KG1 (cell line): ENCODE results near the gene PARVB.

Experiments
- DNase-seq: peaks from one replicate; lab custom pipeline; 2025; lab: John Stamatoyannopoulos, UW

The PARVB gene

DNA sequence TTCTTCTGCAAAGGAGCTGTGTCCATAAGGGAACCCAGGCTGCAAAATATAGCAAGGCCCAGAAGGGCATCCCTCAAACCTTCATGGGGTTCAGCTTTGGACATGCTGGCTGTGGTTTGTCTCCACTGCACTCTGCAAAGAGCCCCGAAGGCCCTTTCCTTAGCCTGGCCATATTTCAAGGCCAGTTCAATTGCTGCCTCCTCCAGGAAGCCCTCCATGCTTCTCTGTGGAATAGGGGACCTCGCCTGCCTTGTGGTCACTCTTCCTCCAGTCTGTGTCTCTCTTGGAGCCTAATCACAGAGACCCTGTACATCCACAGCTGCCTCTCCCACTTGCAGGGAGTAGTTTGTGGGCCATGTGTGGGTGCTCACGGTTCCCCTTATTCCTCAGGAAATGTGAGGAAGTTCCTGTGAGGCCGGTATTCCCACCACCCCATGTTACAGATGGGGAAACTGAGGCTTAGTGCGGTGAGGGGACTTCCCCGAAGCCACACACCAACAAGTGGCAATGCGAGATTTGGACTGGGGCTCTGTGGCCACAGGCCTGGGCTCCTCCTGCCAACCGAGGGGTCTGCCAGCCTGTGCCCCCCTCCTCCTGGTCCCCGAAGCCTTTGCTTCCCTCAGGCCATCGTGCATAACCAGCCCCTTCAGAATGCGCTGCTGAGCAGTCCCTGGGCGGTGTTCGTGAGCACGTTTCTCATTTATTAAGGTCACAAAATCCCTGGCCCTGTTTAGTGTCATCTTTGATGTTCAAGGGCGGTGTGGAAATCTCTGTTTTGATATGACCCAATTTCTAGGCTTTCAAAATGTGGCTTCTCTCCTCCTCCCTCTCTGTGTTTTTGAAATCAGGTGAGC lies 65.8 kb downstream of the PARVB start:
- no peak for DNase-seq

DNA sequence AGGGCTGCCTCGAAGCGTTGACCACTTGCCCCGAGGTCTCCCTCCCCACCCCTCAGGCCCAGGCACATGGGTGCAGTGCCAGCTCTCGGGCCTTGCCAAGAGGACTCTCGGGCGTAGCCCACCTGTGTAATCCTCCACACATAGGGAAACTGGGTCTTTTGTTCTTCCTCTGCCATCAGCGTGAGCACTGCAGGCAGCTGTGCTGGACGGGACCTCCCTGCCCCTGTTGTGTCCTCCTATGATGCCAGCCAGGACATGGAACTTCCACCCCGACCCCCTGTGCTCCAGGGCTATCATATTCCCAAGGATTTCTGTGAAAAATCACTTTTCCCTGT lies 66.4 kb downstream of the PARVB start:
- DNase-seq = no peak

DNA sequence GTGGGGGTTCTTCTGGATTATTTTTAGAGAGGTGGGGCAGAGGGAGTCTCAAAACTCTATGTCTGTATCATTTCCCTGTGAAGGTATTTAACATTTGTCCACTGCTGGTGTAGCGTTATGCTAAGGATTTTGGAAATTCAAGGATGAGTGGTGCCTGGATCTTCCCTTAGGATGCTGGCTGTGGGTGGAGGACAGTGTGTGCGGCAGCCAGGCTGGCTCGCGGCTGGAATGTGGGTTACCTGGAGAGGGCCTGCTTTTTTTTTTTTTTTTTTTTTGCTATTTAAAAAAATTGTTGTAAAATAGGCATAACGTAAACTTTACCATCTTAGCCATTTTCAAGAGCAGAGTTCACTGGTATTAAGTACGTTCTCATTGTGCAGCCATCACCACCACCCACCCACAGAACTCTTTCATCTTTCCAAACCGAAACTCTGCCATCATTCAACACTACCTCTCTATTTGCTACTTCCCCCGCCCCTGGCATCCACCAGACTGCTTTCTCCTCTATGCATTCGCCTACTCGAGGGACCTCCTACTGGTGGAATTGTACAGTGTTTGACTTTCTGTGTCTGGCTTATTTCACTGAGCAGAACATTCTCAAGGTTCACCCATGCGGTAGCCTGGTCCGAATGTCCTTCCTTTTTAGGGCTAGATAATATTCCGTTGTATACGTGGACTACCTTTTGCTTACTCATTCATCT lies 67.1 kb downstream of the PARVB start:
- DNase-seq = no peak

DNA sequence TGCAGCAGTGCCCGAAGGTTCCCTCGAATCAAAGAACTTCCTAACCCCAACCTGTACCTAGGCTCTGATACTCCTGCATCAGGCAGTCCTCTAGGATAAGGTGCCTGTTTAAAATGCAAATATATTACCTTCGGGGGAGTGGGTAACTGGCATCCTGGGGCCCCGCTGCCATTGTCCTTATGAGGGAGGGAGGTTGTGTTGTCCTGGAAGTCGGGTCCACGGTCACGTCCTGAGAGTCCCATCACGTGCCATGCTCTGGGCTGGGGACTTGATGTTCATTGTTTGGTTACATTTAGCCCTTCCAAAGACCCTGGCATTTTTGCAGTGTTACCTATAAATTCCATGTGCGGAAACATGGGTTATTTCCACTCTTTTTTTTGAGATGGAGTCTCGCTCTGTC lies 67.6 kb downstream of the PARVB start:
- no peak for DNase-seq

DNA sequence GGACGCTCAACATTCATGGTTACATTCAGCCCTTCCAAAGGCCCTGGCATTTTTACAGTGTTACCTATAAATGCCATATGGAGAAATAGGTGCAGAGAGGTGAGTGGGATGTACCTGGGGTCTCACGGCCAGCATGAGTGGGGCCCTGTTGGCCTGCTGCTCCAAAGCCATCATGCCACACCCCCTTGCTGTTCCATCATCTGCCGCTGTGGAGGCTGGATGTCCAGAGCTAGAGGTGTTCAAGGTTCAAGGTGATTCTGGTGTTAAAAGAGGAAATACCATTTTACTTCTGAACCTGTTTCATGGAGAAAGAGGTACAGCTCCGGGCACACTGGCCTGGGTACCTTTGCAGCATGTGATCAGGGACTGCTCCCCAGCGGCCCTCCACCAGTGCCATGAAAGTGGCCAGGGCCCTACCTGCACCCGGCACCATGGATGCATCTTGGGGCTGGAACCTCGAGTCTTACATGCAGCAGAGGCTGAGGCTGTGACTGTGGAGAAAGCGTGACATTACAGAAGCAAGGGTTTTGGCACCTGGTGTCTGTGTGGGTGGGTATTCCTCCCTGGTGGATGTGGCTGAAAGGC lies 68.6 kb downstream of the PARVB start:
- DNase-seq = no peak

DNA sequence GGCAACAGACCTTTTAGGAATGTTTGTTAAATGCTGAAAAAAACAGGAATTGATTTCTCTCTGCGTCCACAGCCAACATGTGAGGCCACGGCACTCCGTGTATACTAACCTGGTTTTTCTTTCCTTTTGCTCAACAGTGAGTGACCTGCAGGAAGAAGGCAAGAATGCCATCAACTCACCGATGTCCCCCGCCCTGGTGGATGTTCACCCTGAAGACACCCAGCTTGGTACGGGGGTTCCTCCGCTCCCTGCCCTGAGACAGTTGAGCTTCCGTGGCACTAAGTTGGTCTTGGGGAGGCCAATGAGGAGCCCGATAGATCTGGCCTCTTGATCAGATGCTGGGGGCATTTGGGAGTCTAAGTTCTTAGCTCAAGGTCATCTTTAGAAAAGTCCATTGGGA lies 69.7 kb downstream of the PARVB start:
- DNase-seq = no peak

DNA sequence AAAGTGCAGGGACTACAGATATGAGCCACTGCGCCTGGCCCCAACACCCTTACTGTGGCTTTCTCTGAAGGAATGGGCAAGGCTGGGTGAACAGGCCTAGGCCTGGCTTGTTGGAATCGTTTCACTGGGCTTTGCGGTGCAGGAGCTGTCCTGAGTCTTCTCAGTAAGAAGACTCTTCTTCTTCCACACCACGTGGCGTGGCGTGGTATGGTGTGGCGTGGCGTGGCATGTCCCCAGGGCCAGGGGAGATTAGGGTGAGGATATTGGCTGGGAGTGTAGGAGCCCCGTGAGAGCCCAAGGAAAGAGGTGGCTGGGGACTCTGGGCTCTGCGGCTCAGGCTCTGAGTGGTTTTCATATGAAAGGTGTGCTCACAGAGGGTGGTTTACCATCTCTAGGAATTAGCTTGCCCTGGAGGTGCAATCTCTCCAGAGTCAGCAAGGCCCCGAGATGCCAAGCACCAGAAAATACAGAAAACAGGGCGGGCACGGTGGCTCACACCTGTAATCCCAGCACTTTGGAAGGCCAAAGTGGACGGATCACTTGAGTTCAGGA lies 70.7 kb downstream of the PARVB start:
- DNase-seq = no peak

DNA sequence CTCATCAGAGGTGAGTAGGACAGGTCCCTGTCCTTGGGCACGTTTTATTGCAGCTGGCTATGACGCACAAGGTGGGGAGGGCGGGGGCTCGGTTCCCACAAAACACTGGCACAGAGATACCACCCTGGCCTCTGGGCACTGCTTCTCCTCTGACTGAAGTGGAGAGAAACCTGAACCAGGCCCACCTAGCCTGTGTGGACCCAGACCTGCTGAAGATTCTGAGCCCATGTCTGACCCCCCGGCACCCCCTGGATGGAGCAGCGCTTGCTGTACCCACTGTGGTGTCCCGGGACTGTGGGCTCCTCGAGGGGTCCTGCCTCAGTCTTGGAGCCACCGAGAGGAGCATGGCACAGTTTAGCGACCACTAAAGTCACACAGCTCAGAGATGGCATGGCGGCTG lies 72.6 kb downstream of the PARVB start:
- DNase-seq = no peak

DNA sequence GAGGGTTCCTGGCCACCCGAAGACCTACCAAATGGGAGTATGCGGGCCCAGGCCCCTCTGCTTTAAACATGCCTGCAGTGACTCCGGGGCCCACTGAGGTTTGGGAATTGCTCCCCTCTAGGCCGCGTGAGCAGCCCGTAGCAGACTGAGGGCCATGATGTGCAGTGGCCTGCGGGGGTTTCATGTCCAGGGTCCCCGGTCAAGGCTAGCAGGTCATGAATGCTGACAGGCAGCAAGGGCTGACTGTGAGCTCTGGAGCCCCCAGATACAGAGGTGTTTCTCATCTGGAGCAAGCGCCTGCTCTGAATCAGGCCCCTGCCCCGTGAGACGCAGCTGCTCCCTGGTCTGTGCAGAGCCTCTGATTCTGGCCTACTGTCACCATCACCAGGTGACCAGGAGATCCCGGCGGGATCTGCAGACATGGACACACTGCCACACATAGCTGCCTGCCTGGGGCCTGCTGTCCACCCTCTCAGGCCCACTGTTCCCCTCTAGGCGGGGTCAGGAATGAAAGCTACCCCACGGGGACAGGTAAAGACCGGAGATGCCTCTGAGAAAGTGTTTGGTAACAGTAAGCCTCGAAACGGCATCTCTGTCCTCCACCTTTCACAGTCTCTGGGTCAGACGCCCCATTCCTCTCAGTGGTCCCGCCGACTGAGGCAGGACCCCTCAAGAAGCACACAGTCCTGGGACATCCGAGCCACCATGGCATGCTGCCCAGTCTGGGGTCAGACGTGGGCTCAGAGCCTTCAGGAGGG lies 73.3 kb downstream of the PARVB start:
- DNase-seq = no peak

DNA sequence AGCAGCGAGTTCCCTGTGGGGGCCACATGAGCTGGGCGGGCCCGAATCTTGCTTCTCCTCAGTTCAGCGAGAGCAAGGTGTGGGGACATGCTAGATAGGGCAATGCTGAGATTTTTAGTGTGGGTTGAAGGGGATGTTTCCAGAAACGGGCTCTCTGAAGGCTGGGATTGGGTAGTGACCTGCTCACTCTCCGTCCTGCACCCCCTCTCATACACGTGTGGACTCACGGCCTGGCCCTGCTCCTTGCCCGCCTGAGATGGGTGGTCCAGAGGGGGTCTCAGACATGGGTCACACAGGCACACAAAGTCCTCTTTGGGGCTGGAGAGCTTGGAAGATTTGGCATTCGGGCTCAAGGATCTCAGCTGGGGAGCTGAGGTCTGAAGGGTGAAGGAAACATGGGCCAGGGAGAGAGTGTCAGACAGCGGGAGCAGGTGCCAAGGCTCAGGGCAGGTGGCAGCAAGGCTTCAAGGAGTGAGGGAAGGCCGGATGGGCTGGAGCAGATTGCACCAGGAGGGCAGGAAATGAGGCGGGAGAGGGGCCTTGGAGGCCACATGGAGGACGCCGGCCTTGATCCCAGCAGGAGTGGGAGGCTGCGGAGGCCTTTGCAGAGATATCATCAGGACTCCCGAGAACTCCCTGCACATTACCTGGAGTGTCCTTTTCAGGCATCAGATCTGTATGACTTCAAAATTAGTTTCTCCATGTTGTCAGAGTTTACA lies 74.1 kb downstream of the PARVB start:
- DNase-seq = no peak

DNA sequence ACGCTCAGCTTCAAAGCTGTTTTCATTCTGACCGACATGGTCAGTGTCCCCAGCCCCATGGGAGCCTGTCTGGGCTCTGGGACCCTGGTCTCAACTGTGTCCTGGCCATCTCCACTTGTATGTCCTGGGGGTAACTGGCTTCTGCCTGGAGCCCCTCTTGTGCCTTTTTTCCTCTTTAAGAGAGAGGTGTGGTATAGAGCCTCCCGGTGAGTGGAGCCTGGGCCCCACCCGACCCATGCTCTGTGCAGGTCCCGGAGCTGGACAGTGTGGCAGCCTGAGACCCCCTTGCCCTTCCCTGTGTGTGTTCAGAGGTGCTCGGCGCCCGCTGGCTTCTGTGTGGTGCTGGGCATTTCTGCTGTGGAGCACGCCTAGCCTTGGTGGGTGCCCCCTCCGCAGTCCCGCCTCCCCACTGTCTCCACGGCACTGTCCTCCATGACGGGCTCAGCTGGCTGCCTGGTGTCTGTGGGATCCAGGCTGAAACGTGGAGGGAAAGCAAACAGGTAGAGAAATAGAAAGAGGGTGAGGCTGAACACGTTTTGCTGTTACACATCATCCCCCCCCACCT lies 74.9 kb downstream of the PARVB start:
- DNase-seq = no peak

DNA sequence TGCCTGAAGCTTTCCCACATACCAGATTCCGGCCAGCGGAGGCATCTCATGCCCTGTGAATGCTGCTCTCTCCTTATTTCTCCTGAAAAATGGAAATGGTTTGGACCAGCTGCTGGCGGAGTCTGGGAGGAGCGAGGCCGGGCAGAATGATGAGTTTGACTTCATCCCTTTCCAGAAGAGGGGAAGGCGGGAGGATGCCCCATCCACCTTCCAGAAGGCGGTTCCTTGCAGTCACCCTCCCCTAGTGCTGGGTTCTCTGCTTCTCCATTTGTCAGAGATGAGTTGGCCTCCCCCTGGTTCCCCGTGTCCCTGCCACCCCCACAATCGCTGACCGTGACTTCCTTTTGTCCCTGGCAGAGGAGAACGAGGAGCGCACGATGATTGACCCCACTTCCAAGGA lies 75.6 kb downstream of the PARVB start:
- DNase-seq = no peak

DNA sequence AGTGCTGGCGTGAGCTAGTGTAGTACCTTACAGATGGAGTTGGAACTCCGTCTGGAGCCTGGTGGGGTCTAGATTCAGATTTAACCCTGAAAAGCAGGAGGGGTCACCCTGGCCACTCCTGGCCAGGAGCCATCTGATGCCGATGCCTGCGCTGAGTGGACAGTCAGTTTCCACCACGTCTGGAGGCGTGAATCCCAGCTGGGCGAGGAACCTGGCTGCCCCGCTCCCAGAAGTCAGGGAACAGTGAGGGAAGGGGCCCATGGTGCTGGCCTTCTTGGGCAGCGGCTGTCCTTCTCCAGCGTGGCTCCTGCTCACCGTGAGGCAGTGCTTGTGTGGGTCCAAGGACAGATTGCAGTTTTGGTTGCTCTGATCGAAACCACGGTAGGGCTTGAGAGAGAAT lies 76.3 kb downstream of the PARVB start:
- no peak for DNase-seq

DNA sequence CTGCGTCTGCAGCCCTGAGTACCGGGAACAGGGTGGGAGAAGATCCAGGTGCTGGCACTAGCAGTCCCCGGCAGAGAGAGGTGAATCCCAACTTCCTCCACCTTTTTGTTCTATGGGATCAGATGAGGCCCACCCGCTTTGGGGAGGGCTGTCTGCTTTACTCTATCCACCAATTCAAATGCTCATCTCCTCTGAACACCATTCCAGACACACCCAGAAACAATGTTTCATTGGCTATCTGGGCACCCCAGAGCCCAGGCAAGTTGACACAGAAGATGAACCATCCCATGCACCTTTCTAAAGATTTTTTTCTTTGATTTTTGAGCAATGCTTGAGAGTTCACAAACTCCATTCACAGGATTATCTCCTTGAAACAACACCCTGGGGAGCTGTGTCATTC lies 78.0 kb downstream of the PARVB start:
- no peak for DNase-seq

DNA sequence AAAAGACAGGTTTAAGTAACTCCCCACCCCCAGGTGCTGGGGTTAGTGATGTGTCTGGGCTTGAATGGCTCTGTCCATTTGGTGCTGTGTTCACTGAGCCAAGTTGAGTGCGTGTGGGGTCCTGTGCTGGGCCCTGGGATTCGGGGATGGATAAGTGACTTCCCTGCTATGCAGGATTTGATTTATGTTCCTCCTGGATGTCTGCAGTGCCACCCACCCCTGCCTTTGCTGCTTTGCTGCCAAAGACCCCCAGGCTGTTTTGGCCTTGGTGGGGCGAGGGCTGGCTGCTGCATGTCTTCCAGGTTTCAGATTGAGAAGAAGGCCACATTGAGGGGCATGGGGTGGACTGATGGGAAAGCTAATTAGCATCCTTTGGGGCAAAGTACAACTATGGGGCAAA lies 78.8 kb downstream of the PARVB start:
- no peak for DNase-seq

DNA sequence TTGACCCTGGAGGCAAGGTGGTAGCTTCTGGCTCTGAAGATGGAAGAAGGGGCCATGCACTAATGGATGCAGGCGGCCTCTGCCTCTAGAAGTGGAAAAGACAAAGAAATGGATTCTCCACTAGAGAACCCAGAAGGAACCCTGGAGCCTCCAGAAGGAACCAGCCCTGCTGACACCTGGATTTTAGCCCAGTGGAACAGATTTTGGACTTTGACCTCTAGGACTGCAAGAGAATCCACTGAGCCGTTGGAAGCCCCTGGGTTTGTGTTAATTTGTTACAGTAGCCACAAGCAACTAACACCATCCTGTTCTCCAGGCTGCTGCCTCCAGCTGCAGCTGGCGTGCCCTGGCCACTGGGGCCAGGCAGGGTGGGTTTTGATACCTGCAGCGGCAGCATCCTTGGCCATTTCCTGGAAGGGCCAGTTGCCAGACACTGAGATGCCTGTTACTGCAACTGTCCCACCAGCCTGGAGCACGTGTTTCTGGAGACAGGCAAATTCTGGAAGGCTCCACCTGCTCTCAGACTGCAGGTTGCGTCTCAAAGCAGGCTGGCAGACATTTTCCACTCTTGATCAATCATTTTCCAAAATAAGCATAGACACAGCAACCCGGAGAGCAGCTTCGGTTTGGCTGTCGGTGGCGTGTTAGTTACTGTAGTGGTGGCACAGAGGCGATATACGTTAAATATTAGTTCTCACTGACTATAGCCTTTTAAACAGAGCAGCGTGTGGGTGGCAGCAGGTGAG lies 79.8 kb downstream of the PARVB start:
- DNase-seq = no peak

DNA sequence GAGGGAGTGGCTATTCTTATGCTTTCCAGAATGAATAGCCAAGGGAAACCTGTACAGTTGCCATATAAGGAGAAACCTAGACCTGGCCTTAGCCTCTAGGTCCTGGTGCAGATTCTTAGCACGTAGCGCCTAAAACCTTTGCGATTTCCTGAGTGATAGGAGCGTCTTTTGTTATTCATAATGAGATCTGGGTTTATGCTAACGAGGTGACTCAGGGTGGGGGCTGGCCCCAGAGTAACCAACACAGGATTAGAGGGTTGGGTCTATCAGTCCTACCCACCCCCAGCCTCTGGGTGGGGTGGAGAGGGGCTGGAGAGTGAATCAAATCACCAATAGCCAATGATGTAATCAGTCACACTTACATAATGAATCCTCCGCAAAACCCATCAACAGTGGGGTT lies 83.2 kb downstream of the PARVB start:
- no peak for DNase-seq

DNA sequence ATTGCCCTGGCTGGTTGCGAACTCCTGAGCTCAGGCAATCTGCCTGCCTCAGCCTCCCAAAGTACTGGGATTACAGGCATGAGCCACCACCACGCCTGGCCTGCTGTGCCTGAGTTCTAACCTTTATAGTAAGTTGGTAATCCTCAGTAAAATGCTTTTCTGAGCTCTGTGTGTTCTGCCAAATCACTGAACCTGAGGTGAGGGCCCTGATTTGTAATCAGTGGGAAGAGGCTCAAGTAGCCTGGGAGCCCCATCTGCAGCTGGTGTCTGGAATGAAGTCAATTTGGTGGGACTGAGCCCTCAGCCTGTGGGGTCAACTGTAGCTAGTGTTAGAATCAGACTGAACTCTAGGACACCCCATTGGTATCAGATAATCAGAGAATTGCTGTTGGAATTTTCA lies 84.0 kb downstream of the PARVB start:
- no peak for DNase-seq

DNA sequence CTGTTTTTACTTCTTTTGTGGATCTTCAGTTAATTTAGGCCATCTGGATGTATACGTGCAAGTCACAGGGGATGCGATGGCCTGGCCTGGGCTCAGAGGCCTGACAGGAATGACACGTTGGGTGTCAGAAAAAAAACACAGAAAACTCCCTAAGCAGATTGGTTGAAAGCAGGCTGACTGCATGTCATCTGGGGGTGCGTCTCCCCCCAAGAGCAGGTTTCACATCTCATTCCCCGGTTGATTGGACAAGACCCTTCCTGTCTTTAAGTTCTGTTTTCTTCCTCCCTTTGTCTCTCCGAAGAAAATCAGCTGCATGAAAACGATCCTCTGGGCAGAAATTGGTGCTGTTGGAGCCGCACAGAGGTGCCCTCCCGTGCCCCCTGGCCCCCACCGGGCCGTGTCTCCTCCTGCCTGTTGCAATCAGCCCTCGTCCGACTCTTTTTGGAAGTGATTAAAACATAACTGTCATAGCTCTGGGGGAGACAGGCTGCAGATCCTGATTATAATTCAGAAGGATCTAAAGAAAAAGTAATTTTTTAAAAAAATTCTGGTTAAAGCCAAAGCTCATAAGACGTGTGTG lies 84.8 kb downstream of the PARVB start:
- DNase-seq = no peak

DNA sequence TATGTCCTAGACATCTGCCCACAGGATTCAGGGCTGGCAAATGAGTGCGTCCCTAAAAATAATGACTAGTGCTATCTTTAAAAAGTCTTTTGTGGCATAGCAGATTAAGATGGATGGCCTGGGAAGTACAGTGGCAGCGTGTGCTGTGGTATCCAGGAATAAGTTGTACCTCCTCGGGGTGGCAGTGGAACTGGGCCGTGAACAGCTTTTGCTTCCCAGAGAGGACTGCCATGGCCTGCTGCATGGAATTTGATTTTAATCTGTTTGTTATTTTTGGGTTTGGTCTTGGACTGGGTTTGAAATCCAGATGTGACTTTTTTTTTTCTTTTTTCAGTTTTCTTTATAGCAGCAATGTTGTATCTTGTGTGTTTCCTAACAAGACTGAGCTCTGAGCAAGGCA lies 85.3 kb downstream of the PARVB start:
- no peak for DNase-seq
